Neural progenitor cell (in vitro differentiated cells): ENCODE measurements around the gene PAFAH1B1.

Experiments
- CTCF ChIP-seq: fragments of 200-600 bp; sonication (generic); IDR thresholded peaks from 2 replicates; pipeline ENCODE4 v1.5.1; 2017; ENCODE audit warnings: antibody characterized with exemption, mild to moderate bottlenecking
- EZH2 ChIP-seq: fragments of 200-600 bp; sonication (generic); IDR thresholded peaks from 2 replicates; pipeline ENCODE4 v1.6.1; 2017; ENCODE audit warnings: antibody characterized with exemption, mild to moderate bottlenecking, moderate library complexity
- EZH2phosphoT487 ChIP-seq: fragments of 200-600 bp; sonication (generic); IDR thresholded peaks from 2 replicates; pipeline ENCODE4 v1.6.1; 2017; ENCODE audit warnings: antibody characterized with exemption

GRCh38 chr17:2563061-2563460 is 30.4 kb upstream of the PAFAH1B1 start:
- TF ChIP-seq EZH2 (no peak), CTCF (no peak), EZH2phosphoT487 (no peak)
